Measurements from ENCODE around the gene SPOCD1.

SPOCD1 gene

DNA sequence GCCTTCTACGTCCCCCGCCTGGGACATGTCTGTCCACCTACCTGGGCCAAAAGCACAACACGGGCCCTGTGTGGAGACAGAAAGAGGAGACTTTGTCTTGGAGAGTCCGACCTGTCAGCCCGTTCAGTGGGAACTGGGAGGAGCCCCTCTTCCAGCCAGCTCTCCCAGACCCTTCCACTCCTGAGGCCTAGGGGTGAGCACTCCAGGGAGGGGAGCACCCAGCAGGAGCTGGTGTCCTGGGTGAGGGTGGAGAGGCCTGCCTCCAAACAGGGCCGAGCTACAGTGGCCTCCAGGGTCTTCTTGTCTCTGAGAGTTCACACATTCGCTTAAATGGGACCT is 546 bp downstream of the SPOCD1 start:
- no peaks in the 10 kb centered on the region for H3K9me2 ChIP-seq (replicated peaks; ENCODE audit: low read depth, low read length)
- H3K4me2 ChIP-seq (ENCODE audit: low read depth, low read length, poor library complexity, severe bottlenecking): no peak overlapping the region
- H3K4me1 ChIP-seq (ENCODE audit: insufficient read depth, low read length, poor library complexity, severe bottlenecking): no peaks in the 10 kb centered on the region
- H2AFZ ChIP-seq (ENCODE audit: low read length): no peak overlapping the region
- no peak overlapping the region for H3K4me3 ChIP-seq (ENCODE audit: low read length, poor library complexity, severe bottlenecking)
- no peaks in the 10 kb centered on the region for H3F3A ChIP-seq (ENCODE audit: low read depth)
- H3K9ac ChIP-seq (ENCODE audit: low read depth, low read length, poor library complexity, severe bottlenecking): no peak overlapping the region
- H3K27me3 ChIP-seq (ENCODE audit: insufficient read depth, low read length, poor library complexity, severe bottlenecking): no peaks in the 10 kb centered on the region
- no peaks in the 10 kb centered on the region for H3K79me2 ChIP-seq (ENCODE audit: insufficient read depth, low read length)
- TF ChIP-seq, protein P1, sequence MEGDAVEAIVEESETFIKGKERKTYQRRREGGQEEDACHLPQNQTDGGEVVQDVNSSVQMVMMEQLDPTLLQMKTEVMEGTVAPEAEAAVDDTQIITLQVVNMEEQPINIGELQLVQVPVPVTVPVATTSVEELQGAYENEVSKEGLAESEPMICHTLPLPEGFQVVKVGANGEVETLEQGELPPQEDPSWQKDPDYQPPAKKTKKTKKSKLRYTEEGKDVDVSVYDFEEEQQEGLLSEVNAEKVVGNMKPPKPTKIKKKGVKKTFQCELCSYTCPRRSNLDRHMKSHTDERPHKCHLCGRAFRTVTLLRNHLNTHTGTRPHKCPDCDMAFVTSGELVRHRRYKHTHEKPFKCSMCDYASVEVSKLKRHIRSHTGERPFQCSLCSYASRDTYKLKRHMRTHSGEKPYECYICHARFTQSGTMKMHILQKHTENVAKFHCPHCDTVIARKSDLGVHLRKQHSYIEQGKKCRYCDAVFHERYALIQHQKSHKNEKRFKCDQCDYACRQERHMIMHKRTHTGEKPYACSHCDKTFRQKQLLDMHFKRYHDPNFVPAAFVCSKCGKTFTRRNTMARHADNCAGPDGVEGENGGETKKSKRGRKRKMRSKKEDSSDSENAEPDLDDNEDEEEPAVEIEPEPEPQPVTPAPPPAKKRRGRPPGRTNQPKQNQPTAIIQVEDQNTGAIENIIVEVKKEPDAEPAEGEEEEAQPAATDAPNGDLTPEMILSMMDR (conservative IDR thresholded peaks at IDR 0.05; ENCODE audit: low read length): no peak
- TF ChIP-seq EZH2phosphoT487 (IDR thresholded peaks at IDR 0.05; ENCODE audit: borderline replicate concordance): no peak
- H3K36me3 ChIP-seq (ENCODE audit: insufficient read depth, low read length): no peaks in the 10 kb centered on the region
- no peaks in the 10 kb centered on the region for H4K20me1 ChIP-seq (ENCODE audit: insufficient read depth, low read length, poor library complexity, severe bottlenecking)
- H3K9me3 ChIP-seq (ENCODE audit: insufficient read depth, low read depth, low read length): no peaks in the 10 kb centered on the region

DNA sequence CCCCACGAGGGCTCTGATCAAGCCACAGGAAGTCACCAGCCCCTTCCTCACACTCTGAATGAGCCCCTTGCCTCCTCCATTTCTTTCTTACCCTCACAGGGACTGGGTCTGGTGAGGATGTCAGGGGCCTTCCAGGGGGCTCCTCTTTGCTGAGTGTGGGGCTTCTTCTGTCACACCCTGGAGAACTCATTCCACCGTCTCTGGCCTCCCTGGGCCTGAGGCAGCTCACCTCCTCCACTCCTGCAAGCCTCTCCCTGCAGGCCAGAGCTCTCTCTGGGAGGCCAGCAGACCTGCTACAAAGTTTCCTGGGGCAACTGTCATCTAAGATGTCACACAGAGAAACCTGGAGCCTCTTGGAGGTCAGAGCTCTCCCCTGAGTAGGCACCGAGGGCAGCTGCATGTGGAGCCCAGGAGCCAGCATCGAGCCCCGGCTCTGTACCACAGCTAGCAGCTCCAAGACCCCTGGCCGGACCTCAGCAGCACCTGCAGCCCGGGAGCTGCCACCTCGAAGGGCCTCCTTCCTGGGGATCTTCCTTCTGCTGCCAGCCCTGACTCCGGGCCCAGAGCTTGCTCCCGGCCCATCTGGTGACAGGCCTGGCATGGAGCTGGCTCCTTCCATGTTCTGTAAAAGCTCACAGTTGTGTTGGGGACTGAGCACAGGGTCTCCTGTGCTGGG is 1.1 kb downstream of the SPOCD1 start:
- no peaks in the 10 kb centered on the region for H3K4me1 ChIP-seq (ENCODE audit: insufficient read depth, low read length, poor library complexity, severe bottlenecking)
- no peak overlapping the region for H3K9ac ChIP-seq (ENCODE audit: low read depth, low read length, poor library complexity, severe bottlenecking)
- TF ChIP-seq EZH2phosphoT487 (IDR thresholded peaks at IDR 0.05; ENCODE audit: borderline replicate concordance): no peak
- TF ChIP-seq, protein P1 (conservative IDR thresholded peaks at IDR 0.05; ENCODE audit: low read length): no peak
- H3K4me2 ChIP-seq (ENCODE audit: low read depth, low read length, poor library complexity, severe bottlenecking): no peak overlapping the region
- no peaks in the 10 kb centered on the region for H3K9me2 ChIP-seq (replicated peaks; ENCODE audit: low read depth, low read length)
- no peaks in the 10 kb centered on the region for H3F3A ChIP-seq (ENCODE audit: low read depth)
- H3K27me3 ChIP-seq (ENCODE audit: insufficient read depth, low read length, poor library complexity, severe bottlenecking): no peaks in the 10 kb centered on the region
- H2AFZ ChIP-seq (ENCODE audit: low read length): no peak overlapping the region
- no peak overlapping the region for H3K4me3 ChIP-seq (ENCODE audit: low read length, poor library complexity, severe bottlenecking)
- no peaks in the 10 kb centered on the region for H3K9me3 ChIP-seq (ENCODE audit: insufficient read depth, low read depth, low read length)
- H3K36me3 ChIP-seq (ENCODE audit: insufficient read depth, low read length): no peaks in the 10 kb centered on the region
- no peaks in the 10 kb centered on the region for H4K20me1 ChIP-seq (ENCODE audit: insufficient read depth, low read length, poor library complexity, severe bottlenecking)
- no peaks in the 10 kb centered on the region for H3K79me2 ChIP-seq (ENCODE audit: insufficient read depth, low read length)

DNA sequence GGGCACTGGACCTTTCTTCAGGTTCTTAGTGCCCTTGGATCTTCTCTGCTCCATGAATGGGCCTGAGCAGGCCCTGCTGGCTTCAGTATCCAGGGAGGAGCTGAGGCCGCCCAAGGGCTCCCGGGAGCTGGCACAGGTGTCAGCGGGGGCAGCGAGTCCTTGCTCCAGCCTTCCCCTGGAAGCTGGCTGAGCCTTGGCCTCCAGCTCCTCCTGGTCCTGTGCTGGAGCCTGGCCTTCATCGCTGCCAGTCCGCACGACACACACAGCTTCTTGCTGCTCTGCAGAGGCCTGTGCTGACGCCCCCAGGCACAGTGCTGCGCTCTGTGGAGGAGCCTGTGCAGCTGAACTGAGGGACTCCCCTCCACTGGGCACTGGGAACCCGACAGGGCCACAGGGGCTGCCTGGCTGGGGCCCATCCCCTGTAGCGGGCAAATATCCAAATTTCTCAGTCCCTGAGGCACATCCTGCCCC is 1.7 kb downstream of the SPOCD1 start:
- H3K4me2 ChIP-seq (ENCODE audit: low read depth, low read length, poor library complexity, severe bottlenecking): no peak overlapping the region
- no peak overlapping the region for H3K4me3 ChIP-seq (ENCODE audit: low read length, poor library complexity, severe bottlenecking)
- H3K9me3 ChIP-seq (ENCODE audit: insufficient read depth, low read depth, low read length): no peaks in the 10 kb centered on the region
- H3K27me3 ChIP-seq (ENCODE audit: insufficient read depth, low read length, poor library complexity, severe bottlenecking): no peaks in the 10 kb centered on the region
- H3K36me3 ChIP-seq (ENCODE audit: insufficient read depth, low read length): no peaks in the 10 kb centered on the region
- no peaks in the 10 kb centered on the region for H3K4me1 ChIP-seq (ENCODE audit: insufficient read depth, low read length, poor library complexity, severe bottlenecking)
- H4K20me1 ChIP-seq (ENCODE audit: insufficient read depth, low read length, poor library complexity, severe bottlenecking): no peaks in the 10 kb centered on the region
- no peak overlapping the region for H3K9ac ChIP-seq (ENCODE audit: low read depth, low read length, poor library complexity, severe bottlenecking)
- H3K79me2 ChIP-seq (ENCODE audit: insufficient read depth, low read length): no peaks in the 10 kb centered on the region
- no peaks in the 10 kb centered on the region for H3K9me2 ChIP-seq (replicated peaks; ENCODE audit: low read depth, low read length)
- no peaks in the 10 kb centered on the region for H3F3A ChIP-seq (ENCODE audit: low read depth)
- TF ChIP-seq EZH2phosphoT487 (IDR thresholded peaks at IDR 0.05; ENCODE audit: borderline replicate concordance): no peak
- TF ChIP-seq, protein P1 (conservative IDR thresholded peaks at IDR 0.05; ENCODE audit: low read length): no peak
- no peak overlapping the region for H2AFZ ChIP-seq (ENCODE audit: low read length)
